OCI-LY1 (cell line): ENCODE results near the gene LRCH1.

ENCODE experiments used
- H2AFZ ChIP-seq: fragments of 200-600 bp; sonication (generic), shearing (Covaris generic); 2 replicates; pipeline ENCODE4 v1.6.0; 2014; ENCODE audit warnings: antibody characterized with exemption, mild to moderate bottlenecking, low read length
- H3F3A ChIP-seq: fragments of 200-600 bp; sonication (generic), shearing (Covaris generic); 2 replicates; pipeline ENCODE4 v1.6.0; 2014; ENCODE audit warnings: mild to moderate bottlenecking, antibody characterized with exemption, low read length, moderate library complexity; ENCODE audit not compliant: insufficient read depth
- H3K27ac ChIP-seq: fragments of 200-600 bp; sonication (generic); 2 replicates; pipeline ENCODE4 v1.5.1; 2014; ENCODE audit warnings: low read length, mixed run types, mild to moderate bottlenecking, low read depth; ENCODE audit not compliant: poor library complexity, severe bottlenecking
- H3K27me3 ChIP-seq: fragments of 200-600 bp; sonication (generic); 2 replicates; pipeline ENCODE4 v1.6.0; 2014; ENCODE audit warnings: antibody characterized with exemption, mild to moderate bottlenecking, low read length, moderate library complexity; ENCODE audit not compliant: insufficient read depth
- H3K36me3 ChIP-seq: fragments of 200-600 bp; sonication (generic); 2 replicates; pipeline ENCODE4 v1.6.1; 2014; ENCODE audit warnings: mild to moderate bottlenecking, antibody characterized with exemption, low read length, moderate library complexity, mixed read lengths; ENCODE audit not compliant: insufficient read depth
- H3K4me1 ChIP-seq: fragments of 200-600 bp; sonication (generic); 2 replicates; pipeline ENCODE4 v1.5.1; 2014; ENCODE audit warnings: mild to moderate bottlenecking, low read length, moderate library complexity; ENCODE audit not compliant: insufficient read depth, severe bottlenecking
- H3K4me2 ChIP-seq: fragments of 200-600 bp; sonication (generic), shearing (Covaris generic); 2 replicates; pipeline ENCODE4 v1.6.1; 2014; ENCODE audit warnings: low read length
- H3K4me3 ChIP-seq: fragments of 200-600 bp; sonication (generic); 2 replicates; pipeline ENCODE4 v1.5.1; 2014; ENCODE audit warnings: low read length, low read depth, mild to moderate bottlenecking, mixed read lengths; ENCODE audit not compliant: poor library complexity, severe bottlenecking
- H3K79me2 ChIP-seq: fragments of 200-600 bp; shearing (Covaris generic); 2 replicates; pipeline ENCODE4 v1.6.1; 2016; ENCODE audit warnings: mixed run types, low read length, mixed read lengths; ENCODE audit not compliant: insufficient read depth
- H3K9ac ChIP-seq: fragments of 200-600 bp; sonication (generic), shearing (Covaris generic); 2 replicates; pipeline ENCODE4 v1.6.1; 2014; ENCODE audit warnings: mild to moderate bottlenecking, low read length, mixed read lengths
- H3K9me2 ChIP-seq: fragments of 200-600 bp; sonication (generic), shearing (Covaris generic); 2 replicates; pipeline ENCODE4 v1.6.1; 2014; ENCODE audit warnings: low read depth, mild to moderate bottlenecking, low read length, mixed read lengths
- H3K9me3 ChIP-seq: fragments of 200-600 bp; shearing (Covaris generic); 2 replicates; pipeline ENCODE4 v1.6.1; 2014; ENCODE audit warnings: low read length, mixed read lengths
- H4K20me1 ChIP-seq: fragments of 200-600 bp; sonication (generic), shearing (Covaris generic); 2 replicates; pipeline ENCODE4 v1.6.0; 2016; ENCODE audit warnings: mild to moderate bottlenecking, low read length; ENCODE audit not compliant: insufficient read depth
- EZH2 ChIP-seq: fragments of 200-600 bp; sonication (generic), shearing (Covaris generic); IDR thresholded peaks from 2 replicates; pipeline ENCODE4 v1.8.0; 2017; ENCODE audit warnings: borderline replicate concordance, mixed run types, mild to moderate bottlenecking, antibody characterized with exemption, low read length, moderate library complexity, mixed read lengths
- TF ChIP-seq, protein P1 (sequence below): fragments of 200-600 bp; sonication (generic), shearing (Covaris generic); IDR thresholded peaks from 2 replicates; pipeline ENCODE4 v1.5.1; 2017; ENCODE audit warnings: mild to moderate bottlenecking, antibody characterized with exemption, low read length, moderate library complexity, mixed read lengths

Gene LRCH1

DNA sequence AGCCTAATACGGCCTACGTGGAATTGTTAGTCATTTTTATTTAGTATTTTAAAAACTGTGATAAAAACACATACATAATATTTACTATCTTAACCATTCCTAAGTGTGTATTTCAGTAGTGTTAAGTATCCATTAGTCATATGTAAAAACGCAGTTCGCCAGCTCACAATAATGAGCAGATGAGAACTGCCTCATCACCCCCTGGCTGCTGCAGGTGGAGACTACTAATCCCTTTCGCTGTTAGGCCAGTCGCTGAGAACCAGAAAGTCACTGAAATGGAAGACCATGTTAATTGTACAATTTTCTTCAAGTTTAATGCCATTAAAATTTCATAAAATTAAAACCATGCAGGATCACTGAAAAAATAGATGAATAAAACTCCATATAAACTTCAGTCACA, 242.4 kb downstream of the LRCH1 start:
- Histone ChIP-seq H3K27ac (no peak overlapping the region), H4K20me1 (no peaks in the 10 kb centered on the region), H3K9me2 (no peaks in the 10 kb centered on the region), H3F3A (no peaks in the 10 kb centered on the region), H3K4me3 (peak overlapping the region; percentile 84), H3K36me3 (peaks cover 16% of the 10 kb centered on the region), H3K9me3 (no peaks in the 10 kb centered on the region), H3K9ac (no peak overlapping the region; the same call in 1 of the 2 replicates), H3K27me3 (no peaks in the 10 kb centered on the region), H3K79me2 (peaks cover 23% of the 10 kb centered on the region), H2AFZ (no peak overlapping the region), H3K4me1 (peaks cover 33% of the 10 kb centered on the region), H3K4me2 (peak overlapping the region; percentile 75)
- no peak for TF ChIP-seq EZH2
- TF ChIP-seq, protein P1, sequence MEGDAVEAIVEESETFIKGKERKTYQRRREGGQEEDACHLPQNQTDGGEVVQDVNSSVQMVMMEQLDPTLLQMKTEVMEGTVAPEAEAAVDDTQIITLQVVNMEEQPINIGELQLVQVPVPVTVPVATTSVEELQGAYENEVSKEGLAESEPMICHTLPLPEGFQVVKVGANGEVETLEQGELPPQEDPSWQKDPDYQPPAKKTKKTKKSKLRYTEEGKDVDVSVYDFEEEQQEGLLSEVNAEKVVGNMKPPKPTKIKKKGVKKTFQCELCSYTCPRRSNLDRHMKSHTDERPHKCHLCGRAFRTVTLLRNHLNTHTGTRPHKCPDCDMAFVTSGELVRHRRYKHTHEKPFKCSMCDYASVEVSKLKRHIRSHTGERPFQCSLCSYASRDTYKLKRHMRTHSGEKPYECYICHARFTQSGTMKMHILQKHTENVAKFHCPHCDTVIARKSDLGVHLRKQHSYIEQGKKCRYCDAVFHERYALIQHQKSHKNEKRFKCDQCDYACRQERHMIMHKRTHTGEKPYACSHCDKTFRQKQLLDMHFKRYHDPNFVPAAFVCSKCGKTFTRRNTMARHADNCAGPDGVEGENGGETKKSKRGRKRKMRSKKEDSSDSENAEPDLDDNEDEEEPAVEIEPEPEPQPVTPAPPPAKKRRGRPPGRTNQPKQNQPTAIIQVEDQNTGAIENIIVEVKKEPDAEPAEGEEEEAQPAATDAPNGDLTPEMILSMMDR = no peak

DNA sequence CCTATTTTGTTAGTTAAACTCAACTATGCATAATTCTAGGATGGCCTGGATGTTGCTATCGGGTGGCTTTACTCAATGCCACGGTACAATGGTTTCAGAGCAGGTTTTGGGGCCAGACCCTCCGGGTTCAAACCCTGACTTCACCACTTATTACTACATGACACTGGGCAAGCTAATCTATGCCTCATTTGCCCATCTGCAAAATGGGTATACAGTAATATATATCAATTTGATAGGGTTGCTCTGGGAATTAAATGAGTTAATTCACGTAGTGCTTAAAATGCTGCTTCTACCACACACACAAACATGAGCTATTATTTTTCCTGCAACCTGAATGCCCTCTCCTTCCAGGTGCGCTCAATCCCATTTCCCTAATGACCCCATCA, 243.2 kb downstream of the LRCH1 start:
- Histone ChIP-seq H3K27ac (peak overlapping the region; percentile 65), H3K9ac (peak overlapping the region; percentile 92)
- TF ChIP-seq, protein P1 = no peak
- no peak for TF ChIP-seq EZH2

DNA sequence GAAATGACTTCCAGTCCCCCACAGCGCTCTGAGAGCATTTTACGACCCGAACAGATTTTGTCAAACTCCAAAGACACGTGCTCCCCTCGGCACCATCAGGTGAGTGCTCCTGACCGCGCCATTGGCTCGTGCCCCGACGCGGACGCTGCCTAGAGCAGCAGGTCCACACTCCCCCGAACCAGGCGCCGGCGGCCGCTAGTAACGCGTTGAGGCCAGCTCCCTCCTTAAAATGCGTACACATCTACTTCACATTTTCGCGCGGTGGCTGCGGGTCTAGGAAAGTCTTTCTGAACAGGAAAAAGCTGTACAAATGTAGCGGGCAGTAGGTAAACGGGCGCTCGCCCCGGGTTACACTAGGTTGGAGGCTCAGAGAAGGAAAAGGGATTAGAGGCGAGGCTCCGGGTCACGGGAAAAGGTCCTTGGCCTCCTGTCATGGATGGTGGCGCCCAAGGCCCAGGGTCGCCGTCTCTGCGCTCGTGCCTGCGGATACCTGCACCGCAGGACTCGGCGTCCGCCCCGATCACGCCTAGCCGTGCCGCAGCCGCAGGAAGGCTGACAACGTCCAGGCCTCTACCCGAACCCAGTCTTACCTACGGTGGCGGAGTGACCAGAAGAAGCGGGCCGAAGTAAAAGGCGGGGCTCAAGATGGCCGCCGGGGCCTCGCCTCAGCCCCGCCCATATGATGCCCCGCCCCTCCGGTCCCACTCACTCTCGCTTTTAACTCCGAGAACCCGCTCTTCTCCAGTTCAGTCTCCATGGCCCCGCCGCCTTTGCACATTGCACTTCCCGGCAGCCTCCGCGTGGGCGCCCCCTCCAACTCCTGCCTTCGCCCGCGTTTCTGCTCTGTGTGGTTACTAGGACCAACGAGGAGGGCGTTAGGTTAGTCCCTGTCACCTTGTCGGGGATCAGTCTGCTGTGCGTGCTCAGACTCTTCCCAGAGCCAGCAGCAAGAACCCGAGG, 243.8 kb downstream of the LRCH1 start, which contains the start of gene ESD:
ESD (minus strand) TSS at position 647 of the 960 bp plus-strand sequence. CDS start 5,748 bp downstream, outside the sequence.
- no peaks in the 10 kb centered on the region for H3F3A ChIP-seq
- peaks cover 4% of the 10 kb centered on the region; the same call in 1 of the 2 replicates for H3K36me3 ChIP-seq
- peak within 1 kb of the TSS; percentile 84 for H3K4me3 ChIP-seq
- TF ChIP-seq EZH2 = no peak
- TF ChIP-seq, protein P1 = 0 out of 2 replicates have a peak, but pooled peaks have one; percentile 5
- H4K20me1 ChIP-seq = no peaks in the 10 kb centered on the region
- H3K9ac ChIP-seq = peak within 1 kb of the TSS; percentile 92
- H3K27ac ChIP-seq = peak within 1 kb of the TSS; percentile 65
- H2AFZ ChIP-seq = peak within 1 kb of the TSS; percentile 72
- no peaks in the 10 kb centered on the region for H3K9me2 ChIP-seq
- H3K9me3 ChIP-seq = no peaks in the 10 kb centered on the region
- peaks cover 23% of the 10 kb centered on the region for H3K79me2 ChIP-seq
- peak within 1 kb of the TSS; percentile 75 for H3K4me2 ChIP-seq
- H3K4me1 ChIP-seq = peaks cover 33% of the 10 kb centered on the region
- H3K27me3 ChIP-seq = no peaks in the 10 kb centered on the region

More for the DNA sequence above, 243.2 kb downstream of the LRCH1 start:
- Histone ChIP-seq H3K4me3 (peak overlapping the region; percentile 84), H3K4me1 (peaks cover 33% of the 10 kb centered on the region), H3K9me3 (no peaks in the 10 kb centered on the region), H3K36me3 (peaks cover 8% of the 10 kb centered on the region), H3F3A (no peaks in the 10 kb centered on the region), H4K20me1 (no peaks in the 10 kb centered on the region), H3K4me2 (peak overlapping the region; percentile 75), H3K79me2 (peaks cover 23% of the 10 kb centered on the region), H3K27me3 (no peaks in the 10 kb centered on the region), H3K9me2 (no peaks in the 10 kb centered on the region), H2AFZ (no peak overlapping the region)
